Posterior cingulate gyrus (tissue), 11 donors: ENCODE data around the gene EPG5.
"Not testable (repeated sequence)": the region's sequence is repeated elsewhere in the genome, so short reads cannot be mapped to it uniquely, and the experiment has no call there.

Experiments
- DNase-seq, 10 donors: peaks; one replicate each; pipeline versions ENCODE4 v3.0.0 to v3.0.0-alpha.2; 2020 to 2021; ENCODE audit warnings: mixed read lengths in 3 of 10
- intact Hi-C: fragments of 100-400 bp; cut with DNase I; formaldehyde crosslinking; loops from one replicate; pipeline ENCODE4 v1.15.1; 2023

EPG5 gene

GRCh38 chr18:45967007-45967706 lies at the start of gene EPG5:
Gene EPG5 (minus strand): TSS chr18:45967329. CDS start chr18:45967239, 90 bp downstream.
- DNase-seq: peak; percentile 90 to 99 (median 96)
- intact Hi-C loops: loop anchor here (5.0 kb wide), 1 partner anchor 105 kb away; the partner anchor contains the start of gene PSTPIP2

- intact Hi-C loops: no loop called here
- no peak for DNase-seq
Observed at GRCh38 chr18:46013484-46014189, 46.5 kb upstream of the EPG5 start.

- intact Hi-C loops: no loop called here
- DNase-seq: no peak
Observed at GRCh38 chr18:46010676-46011075, 43.5 kb upstream of the EPG5 start.

GRCh38 chr18:46010050-46010449 lies 42.9 kb upstream of the EPG5 start:
- no peak for DNase-seq
- intact Hi-C loops: no loop called here

- DNase-seq: no peak
- intact Hi-C loops: no loop called here
Observed at GRCh38 chr18:46009125-46009840, 42.2 kb upstream of the EPG5 start.

- intact Hi-C loops: no loop called here
- no peak for DNase-seq
Observed at GRCh38 chr18:46008531-46008930, 41.4 kb upstream of the EPG5 start.

- DNase-seq: no peak
- intact Hi-C loops: no loop called here
Observed at GRCh38 chr18:46007165-46007564, 40.0 kb upstream of the EPG5 start.

- intact Hi-C loops: no loop called here
- DNase-seq: no peak
Observed at GRCh38 chr18:46002934-46003333, 35.8 kb upstream of the EPG5 start.

- DNase-seq: no peak
- intact Hi-C loops: no loop called here
Observed at GRCh38 chr18:46001892-46002291, 34.8 kb upstream of the EPG5 start.

GRCh38 chr18:46001074-46001473 lies 33.9 kb upstream of the EPG5 start:
- DNase-seq: no peak
- intact Hi-C loops: no loop called here

- no peak for DNase-seq
- intact Hi-C loops: no loop called here
Observed at GRCh38 chr18:45999536-45999935, 32.4 kb upstream of the EPG5 start.

- DNase-seq: no peak
- intact Hi-C loops: no loop called here
Observed at GRCh38 chr18:45998244-45998643, 31.1 kb upstream of the EPG5 start.

- no peak for DNase-seq
- intact Hi-C loops: no loop called here
Observed at GRCh38 chr18:45997700-45998151, 30.6 kb upstream of the EPG5 start.

GRCh38 chr18:45995461-45995860 lies 28.3 kb upstream of the EPG5 start:
- intact Hi-C loops: no loop called here
- DNase-seq: peak in 1 of 10 donors; percentile 24

- intact Hi-C loops: no loop called here
- DNase-seq: no peak
Observed at GRCh38 chr18:45993438-45993837, 26.3 kb upstream of the EPG5 start.

- intact Hi-C loops, DNase-seq: not testable (repeated sequence)
Observed at GRCh38 chr18:45992527-45992926, 25.4 kb upstream of the EPG5 start.

GRCh38 chr18:45991788-45992187 lies 24.7 kb upstream of the EPG5 start:
- intact Hi-C loops: no loop called here
- no peak for DNase-seq

- intact Hi-C loops: no loop called here
- peak in 1 of 10 donors; percentile 33 for DNase-seq
Observed at GRCh38 chr18:45984546-45985235, 17.6 kb upstream of the EPG5 start.

- intact Hi-C loops: no loop called here
- no peak for DNase-seq
Observed at GRCh38 chr18:45981821-45982220, 14.7 kb upstream of the EPG5 start.

- intact Hi-C loops: no loop called here
- no peak for DNase-seq
Observed at GRCh38 chr18:45980229-45980628, 13.1 kb upstream of the EPG5 start.

GRCh38 chr18:45978084-45978483 lies 11.0 kb upstream of the EPG5 start:
- intact Hi-C loops: loop anchor here (10.0 kb wide), 1 partner anchor 313 kb away; no protein-coding TSS in a partner anchor
- DNase-seq: peak in 1 of 10 donors; percentile 39
